Choroid plexus epithelial cell (primary cell): ENCODE data around the gene ATP10B.

Experiments
- DNase-seq: peaks from one replicate; pipeline ENCODE4 v3.0.0-alpha.2; 2010; ENCODE audit warnings: low read depth
- H3K4me3 ChIP-seq: 2 replicates; pipeline ENCODE4 v1.5.1; 2011; ENCODE audit warnings: low read depth, mild to moderate bottlenecking, control low read depth, low read length, moderate library complexity
- TF ChIP-seq, protein P1 (sequence below): conservative IDR thresholded peaks from 2 replicates; pipeline ENCODE4 v1.5.1; 2011; ENCODE audit warnings: low read depth, mild to moderate bottlenecking, control low read depth, inconsistent platforms, low read length, moderate library complexity

Gene ATP10B

DNA sequence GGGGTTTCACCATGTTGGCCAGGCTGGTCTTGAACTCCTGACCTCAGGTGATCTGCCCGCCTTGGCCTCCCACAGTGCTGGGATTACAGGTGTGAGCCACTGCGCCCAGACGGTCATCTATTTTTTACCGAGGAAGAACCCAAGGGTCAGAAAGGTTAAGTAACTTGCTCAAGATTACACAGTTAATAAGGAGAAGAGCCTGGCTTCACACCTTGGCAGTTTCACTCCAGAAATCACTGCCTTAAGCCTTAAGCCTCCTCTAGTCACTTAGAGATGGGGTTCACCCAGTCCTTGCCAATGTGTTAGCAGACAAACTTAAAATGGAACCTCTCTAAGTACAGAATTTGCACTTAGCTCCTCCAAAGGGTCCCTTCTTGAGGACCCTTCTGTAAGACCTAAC, 314.1 kb downstream of the ATP10B start:
- DNase-seq: no peak
- H3K4me3 ChIP-seq: no peak overlapping the region
- TF ChIP-seq, protein P1, sequence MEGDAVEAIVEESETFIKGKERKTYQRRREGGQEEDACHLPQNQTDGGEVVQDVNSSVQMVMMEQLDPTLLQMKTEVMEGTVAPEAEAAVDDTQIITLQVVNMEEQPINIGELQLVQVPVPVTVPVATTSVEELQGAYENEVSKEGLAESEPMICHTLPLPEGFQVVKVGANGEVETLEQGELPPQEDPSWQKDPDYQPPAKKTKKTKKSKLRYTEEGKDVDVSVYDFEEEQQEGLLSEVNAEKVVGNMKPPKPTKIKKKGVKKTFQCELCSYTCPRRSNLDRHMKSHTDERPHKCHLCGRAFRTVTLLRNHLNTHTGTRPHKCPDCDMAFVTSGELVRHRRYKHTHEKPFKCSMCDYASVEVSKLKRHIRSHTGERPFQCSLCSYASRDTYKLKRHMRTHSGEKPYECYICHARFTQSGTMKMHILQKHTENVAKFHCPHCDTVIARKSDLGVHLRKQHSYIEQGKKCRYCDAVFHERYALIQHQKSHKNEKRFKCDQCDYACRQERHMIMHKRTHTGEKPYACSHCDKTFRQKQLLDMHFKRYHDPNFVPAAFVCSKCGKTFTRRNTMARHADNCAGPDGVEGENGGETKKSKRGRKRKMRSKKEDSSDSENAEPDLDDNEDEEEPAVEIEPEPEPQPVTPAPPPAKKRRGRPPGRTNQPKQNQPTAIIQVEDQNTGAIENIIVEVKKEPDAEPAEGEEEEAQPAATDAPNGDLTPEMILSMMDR: no peak

DNA sequence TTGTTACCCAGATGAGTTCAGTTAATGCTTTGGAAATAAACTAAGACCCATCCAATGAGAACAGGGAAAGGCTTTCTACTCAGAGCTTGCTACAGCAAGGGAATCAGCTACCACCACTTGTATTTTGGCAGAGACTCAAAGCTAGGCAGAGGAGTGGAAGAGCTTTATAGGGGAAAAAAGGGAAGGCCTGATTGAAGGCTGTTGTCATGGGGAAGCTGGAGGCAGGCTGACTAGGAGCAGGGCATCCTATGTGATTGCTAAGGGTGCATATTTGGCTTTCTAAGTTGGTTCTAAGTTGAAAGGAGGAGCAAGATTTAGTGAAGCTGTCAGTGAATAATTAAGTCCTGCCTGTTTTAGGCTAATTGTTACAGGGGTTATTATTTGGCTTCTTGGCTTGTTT, 314.9 kb downstream of the ATP10B start:
- DNase-seq: no peak
- TF ChIP-seq, protein P1: no peak
- no peak overlapping the region for H3K4me3 ChIP-seq

DNA sequence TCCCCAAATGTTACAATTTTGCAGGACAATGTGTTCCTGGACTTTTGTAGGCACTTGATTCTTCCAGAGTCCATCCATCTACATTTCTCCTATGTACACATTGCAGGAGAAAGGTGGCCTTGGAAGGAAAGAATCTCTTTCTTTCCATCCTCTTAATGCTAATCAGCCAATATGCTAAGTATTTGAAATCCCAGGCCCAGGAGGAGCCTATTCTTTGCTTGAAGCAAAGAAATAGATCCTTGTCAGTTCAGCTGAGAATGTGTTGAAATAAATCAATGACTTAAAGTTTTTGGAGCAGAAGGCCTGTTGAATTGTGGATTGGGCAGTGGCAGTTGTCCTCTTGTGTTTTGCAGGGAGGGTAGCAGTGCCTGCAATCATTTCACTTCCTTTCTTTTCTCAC, 317.1 kb downstream of the ATP10B start:
- H3K4me3 ChIP-seq: no peak overlapping the region
- TF ChIP-seq, protein P1: no peak
- DNase-seq: no peak

DNA sequence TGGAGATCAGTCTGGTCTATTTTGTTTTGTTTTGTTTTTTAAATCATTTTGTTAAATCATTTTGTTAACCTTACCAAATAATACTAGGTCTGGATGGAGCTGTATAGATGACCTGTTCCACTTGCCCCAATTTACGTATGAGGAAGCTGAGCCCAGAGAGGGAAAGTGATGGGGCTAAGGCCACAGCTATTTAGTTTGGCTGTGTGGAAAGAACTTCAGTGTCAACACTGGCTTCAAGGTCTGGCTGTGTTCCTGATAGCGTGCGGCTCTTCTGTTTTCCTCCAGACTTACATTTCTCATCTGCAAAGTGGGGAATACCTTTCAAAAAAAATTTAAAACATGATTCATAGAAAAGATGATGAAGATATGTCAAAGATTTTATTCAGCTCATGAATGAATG, 317.9 kb downstream of the ATP10B start:
- DNase-seq: no peak
- TF ChIP-seq, protein P1: no peak
- no peak overlapping the region for H3K4me3 ChIP-seq

DNA sequence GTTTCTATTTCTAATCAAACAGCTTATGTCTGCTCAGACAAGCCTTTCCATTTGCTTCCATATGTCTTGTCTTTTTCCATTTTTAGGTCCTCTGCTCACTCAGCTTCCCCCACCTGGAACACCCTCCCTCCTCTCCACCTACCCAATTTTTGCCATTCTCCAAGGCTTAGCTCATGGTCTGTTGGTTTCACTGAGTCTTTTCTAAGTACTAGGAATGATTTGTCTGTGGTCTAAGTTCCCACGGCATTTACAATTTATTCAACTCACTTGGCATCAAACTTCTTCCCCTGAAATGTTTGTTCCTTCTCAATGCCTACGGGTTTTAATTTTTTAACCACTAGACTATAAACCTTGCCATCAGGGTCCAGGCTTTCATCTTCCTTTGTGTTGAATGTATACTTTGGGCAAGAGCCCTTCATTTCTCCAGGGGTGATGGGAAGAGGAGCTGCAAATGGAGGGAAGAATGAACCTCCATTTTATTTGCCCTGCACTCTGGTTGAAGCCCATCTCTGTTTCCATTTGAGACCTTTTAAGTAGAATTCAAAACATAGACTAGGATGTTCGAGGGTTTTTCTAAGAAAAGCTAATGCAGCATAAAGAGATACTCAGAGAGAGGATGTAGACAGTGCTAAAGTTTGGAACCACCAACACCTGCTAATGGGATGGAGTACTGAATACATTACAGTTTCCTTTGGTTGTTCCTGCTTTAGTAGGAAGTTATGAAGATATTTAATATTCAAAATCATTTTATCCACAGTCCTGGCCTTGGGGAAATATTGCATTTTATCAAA, 326.3 kb downstream of the ATP10B start:
- no peak overlapping the region for H3K4me3 ChIP-seq
- TF ChIP-seq, protein P1: no peak
- no peak for DNase-seq

DNA sequence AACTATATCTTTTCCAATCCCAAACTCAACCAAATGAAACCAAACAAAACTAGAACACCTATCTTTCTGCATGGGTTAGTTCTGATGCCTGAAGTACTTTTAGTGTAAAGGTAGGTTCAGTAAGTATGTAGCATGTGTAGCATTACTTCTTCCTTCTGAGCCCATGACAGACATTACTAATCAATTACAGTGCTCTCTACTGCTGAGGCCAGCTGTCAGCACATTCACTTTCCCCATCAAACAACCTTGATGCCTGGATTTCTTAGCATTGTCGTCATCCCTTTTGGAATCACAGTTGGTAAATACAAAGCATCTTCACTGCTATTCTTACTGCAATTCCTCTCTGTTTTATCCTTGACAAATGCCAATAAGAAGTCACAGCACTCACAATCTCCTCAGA, 327.2 kb downstream of the ATP10B start:
- H3K4me3 ChIP-seq: no peak overlapping the region
- no peak for DNase-seq
- TF ChIP-seq, protein P1: no peak
